Inflammatory macrophage (primary cell): Measurements from ENCODE around the gene CDC25A.

ENCODE experiments used
- DNase-seq, 2 donors: peaks; one replicate each; pipeline ENCODE4 v3.0.0-alpha.2; 2020 to 2022

Gene CDC25A

GRCh38 chr3:48194446-48195071 is 6.3 kb upstream of the CDC25A start:
- peak; percentile 65 to 68 for DNase-seq

GRCh38 chr3:48190911-48191310 is 2.7 kb upstream of the CDC25A start:
- DNase-seq: no peak

GRCh38 chr3:48189321-48189720 is 1.1 kb upstream of the CDC25A start:
- DNase-seq: no peak

- peak in 1 of 2 donors; percentile 35 for DNase-seq
Measured at GRCh38 chr3:48187579-48188265, 495 bp downstream of the CDC25A start.

- DNase-seq: no peak
Measured at GRCh38 chr3:48187301-48187578, 977 bp downstream of the CDC25A start.

GRCh38 chr3:48186631-48187300 is 1.5 kb downstream of the CDC25A start:
- DNase-seq: no peak

GRCh38 chr3:48185129-48185528 is 3.1 kb downstream of the CDC25A start:
- no peak for DNase-seq

- no peak for DNase-seq
Measured at GRCh38 chr3:48184299-48184698, 3.9 kb downstream of the CDC25A start.

GRCh38 chr3:48180531-48181253 is 7.5 kb downstream of the CDC25A start:
- no peak for DNase-seq

- no peak for DNase-seq
Measured at GRCh38 chr3:48180021-48180420, 8.2 kb downstream of the CDC25A start.

GRCh38 chr3:48178072-48178471 is 10.1 kb downstream of the CDC25A start:
- no peak for DNase-seq

- peak; percentile 41 to 71 for DNase-seq
Measured at GRCh38 chr3:48157950-48158376, 30.3 kb downstream of the CDC25A start.

- DNase-seq: no peak
Measured at GRCh38 chr3:48157202-48157840, 30.9 kb downstream of the CDC25A start.

GRCh38 chr3:48156163-48156562 is 32.1 kb downstream of the CDC25A start:
- DNase-seq: no peak

GRCh38 chr3:48155122-48155521 is 33.1 kb downstream of the CDC25A start:
- DNase-seq: no peak

GRCh38 chr3:48151807-48152427 is 36.3 kb downstream of the CDC25A start:
- DNase-seq: no peak

GRCh38 chr3:48151058-48151806 is 37.0 kb downstream of the CDC25A start:
- peak; percentile 25 to 71 for DNase-seq

GRCh38 chr3:48143992-48144391 is 44.2 kb downstream of the CDC25A start:
- no peak for DNase-seq

GRCh38 chr3:48143567-48143966 is 44.6 kb downstream of the CDC25A start:
- DNase-seq: no peak

- DNase-seq: no peak
Measured at GRCh38 chr3:48142316-48142870, 45.8 kb downstream of the CDC25A start.

GRCh38 chr3:48141604-48142137 is 46.5 kb downstream of the CDC25A start:
- DNase-seq: no peak
